Measurements from ENCODE around the gene SHROOM4.

SHROOM4 gene

DNA sequence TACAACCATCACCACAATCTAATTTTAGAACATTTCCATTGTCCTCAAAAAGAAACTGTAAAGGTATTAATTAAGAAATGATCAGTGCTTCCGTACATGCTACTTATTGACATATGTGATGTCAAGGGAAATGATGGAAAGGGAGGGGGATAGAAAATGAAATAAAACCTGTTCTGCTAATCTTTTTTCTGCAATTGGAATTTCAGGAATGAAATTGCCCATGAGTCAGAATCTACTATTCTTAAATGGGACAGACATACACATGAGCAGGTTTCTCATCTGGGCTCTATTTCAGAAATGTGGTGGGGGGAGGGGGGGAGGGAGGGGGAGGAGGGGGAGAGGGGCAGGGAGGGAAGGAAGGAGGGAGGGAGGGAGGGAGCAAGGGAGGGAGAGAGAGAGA is 91.0 kb downstream of the SHROOM4 start:
- TF ChIP-seq, protein P1, sequence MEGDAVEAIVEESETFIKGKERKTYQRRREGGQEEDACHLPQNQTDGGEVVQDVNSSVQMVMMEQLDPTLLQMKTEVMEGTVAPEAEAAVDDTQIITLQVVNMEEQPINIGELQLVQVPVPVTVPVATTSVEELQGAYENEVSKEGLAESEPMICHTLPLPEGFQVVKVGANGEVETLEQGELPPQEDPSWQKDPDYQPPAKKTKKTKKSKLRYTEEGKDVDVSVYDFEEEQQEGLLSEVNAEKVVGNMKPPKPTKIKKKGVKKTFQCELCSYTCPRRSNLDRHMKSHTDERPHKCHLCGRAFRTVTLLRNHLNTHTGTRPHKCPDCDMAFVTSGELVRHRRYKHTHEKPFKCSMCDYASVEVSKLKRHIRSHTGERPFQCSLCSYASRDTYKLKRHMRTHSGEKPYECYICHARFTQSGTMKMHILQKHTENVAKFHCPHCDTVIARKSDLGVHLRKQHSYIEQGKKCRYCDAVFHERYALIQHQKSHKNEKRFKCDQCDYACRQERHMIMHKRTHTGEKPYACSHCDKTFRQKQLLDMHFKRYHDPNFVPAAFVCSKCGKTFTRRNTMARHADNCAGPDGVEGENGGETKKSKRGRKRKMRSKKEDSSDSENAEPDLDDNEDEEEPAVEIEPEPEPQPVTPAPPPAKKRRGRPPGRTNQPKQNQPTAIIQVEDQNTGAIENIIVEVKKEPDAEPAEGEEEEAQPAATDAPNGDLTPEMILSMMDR (IDR thresholded peaks at IDR 0.05; ENCODE audit: low read depth, low read length) = no peak
- Histone ChIP-seq H3K36me3 (no peaks in the 10 kb centered on the region), H3K4me3 (ENCODE audit: low read depth, low read length) (no peak overlapping the region), H3K27me3 (no peaks in the 10 kb centered on the region), H3K4me1 (no peaks in the 10 kb centered on the region), H3K9me3 (no peaks in the 10 kb centered on the region)
- DNase-seq = no peak

DNA sequence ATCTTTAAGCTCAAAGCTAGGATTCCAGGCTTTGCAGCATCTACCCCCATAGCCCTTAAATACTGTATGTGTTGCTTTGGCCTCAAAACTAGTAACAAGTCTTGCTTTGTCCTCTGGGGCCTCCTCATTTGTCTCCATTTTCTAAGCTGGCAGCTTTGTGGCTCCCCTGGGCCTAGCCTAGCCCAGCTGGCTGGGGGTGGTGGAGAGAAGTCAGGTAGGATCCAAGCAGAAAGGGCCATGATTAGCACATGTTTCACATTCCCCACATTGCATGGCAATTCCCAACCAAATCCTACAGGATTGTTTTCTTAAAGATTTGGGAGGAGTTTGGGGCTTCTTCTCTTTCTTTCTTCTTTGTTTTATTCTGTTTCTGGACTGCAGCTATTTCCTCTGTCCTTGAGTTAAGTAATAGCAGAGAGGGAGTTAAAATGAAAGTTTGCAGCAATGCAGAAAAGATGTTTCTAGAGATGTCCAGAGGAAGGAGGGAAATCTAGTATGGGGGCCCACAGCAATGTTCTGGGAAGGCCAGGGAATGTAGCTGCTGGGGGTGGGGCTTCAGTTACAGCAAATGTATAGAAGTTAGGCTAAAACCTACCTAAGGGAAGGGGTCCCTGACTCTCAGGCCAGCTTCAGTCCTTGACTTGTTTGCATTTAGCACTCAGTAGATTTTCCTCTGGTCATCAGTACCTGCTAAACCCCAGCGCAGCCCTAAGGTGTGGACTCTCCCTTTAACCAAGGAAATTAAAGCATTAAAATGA is 92.1 kb downstream of the SHROOM4 start:
- H3K4me3 ChIP-seq (ENCODE audit: low read depth, low read length) = no peak overlapping the region
- H3K27me3 ChIP-seq = no peaks in the 10 kb centered on the region
- TF ChIP-seq, protein P1 (IDR thresholded peaks at IDR 0.05; ENCODE audit: low read depth, low read length) = no peak
- no peaks in the 10 kb centered on the region for H3K4me1 ChIP-seq
- no peak for DNase-seq
- no peaks in the 10 kb centered on the region for H3K9me3 ChIP-seq
- no peaks in the 10 kb centered on the region for H3K36me3 ChIP-seq

DNA sequence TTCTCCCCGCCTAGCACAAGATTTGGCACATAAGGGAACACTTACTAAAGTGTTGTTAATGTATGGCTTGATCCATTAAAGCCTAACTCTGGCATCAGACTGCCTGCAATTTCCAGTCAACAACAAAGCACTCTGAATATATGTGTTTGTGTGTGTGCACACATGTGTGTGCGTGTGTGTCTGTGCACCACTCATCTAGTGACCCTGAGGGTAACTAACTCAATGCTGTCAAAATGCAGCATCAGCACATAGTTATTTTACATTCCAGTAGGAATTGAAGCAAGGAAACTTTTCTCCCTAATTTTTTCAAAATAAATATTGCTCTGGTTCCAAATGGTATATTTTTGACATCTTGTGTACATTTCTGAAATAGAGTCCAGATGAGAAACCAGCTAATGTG is 94.4 kb downstream of the SHROOM4 start:
- H3K9me3 ChIP-seq = no peaks in the 10 kb centered on the region
- TF ChIP-seq, protein P1 (IDR thresholded peaks at IDR 0.05; ENCODE audit: low read depth, low read length) = no peak
- DNase-seq = no peak
- H3K4me1 ChIP-seq = no peaks in the 10 kb centered on the region
- H3K36me3 ChIP-seq = no peaks in the 10 kb centered on the region
- no peak overlapping the region for H3K4me3 ChIP-seq (ENCODE audit: low read depth, low read length)
- no peaks in the 10 kb centered on the region for H3K27me3 ChIP-seq

GRCh38 chrX:50718776-50719175 is 95.2 kb downstream of the SHROOM4 start:
- Histone ChIP-seq H3K36me3 (no peaks in the 10 kb centered on the region), H3K9me3 (no peaks in the 10 kb centered on the region), H3K4me3 (ENCODE audit: low read depth, low read length) (no peak overlapping the region), H3K27me3 (no peaks in the 10 kb centered on the region), H3K4me1 (no peaks in the 10 kb centered on the region)
- TF ChIP-seq, protein P1 (IDR thresholded peaks at IDR 0.05; ENCODE audit: low read depth, low read length) = no peak
- no peak for DNase-seq

- Histone ChIP-seq H3K36me3 (no peaks in the 10 kb centered on the region), H3K4me1 (no peaks in the 10 kb centered on the region), H3K4me3 (ENCODE audit: low read depth, low read length) (no peak overlapping the region), H3K27me3 (no peaks in the 10 kb centered on the region), H3K9me3 (no peaks in the 10 kb centered on the region)
- DNase-seq = no peak
- TF ChIP-seq, protein P1 (IDR thresholded peaks at IDR 0.05; ENCODE audit: low read depth, low read length) = no peak
Observed at GRCh38 chrX:50716706-50717105, 97.3 kb downstream of the SHROOM4 start.

- no peak for DNase-seq
- TF ChIP-seq, protein P1 (IDR thresholded peaks at IDR 0.05; ENCODE audit: low read depth, low read length) = no peak
- no peaks in the 10 kb centered on the region for H3K27me3 ChIP-seq
- no peaks in the 10 kb centered on the region for H3K9me3 ChIP-seq
- H3K4me1 ChIP-seq = no peaks in the 10 kb centered on the region
- H3K36me3 ChIP-seq = no peaks in the 10 kb centered on the region
- H3K4me3 ChIP-seq (ENCODE audit: low read depth, low read length) = no peak overlapping the region
Observed at GRCh38 chrX:50712777-50713176, 101.2 kb downstream of the SHROOM4 start.

All from BE2C (cell line).